Ascending aorta (tissue), 2 donors: ENCODE measurements around the gene MAPT. TPM values are rescaled to one million over a fixed set of nuclear protein-coding genes. Genes with fewer than 3 reads are reported as not detected.

ENCODE experiments used
- DNase-seq, 2 donors: peaks; one replicate each; pipeline ENCODE4 v3.0.0-alpha.2; 2019; ENCODE audit warnings: low spot score in 2 of 2
- H3K27ac ChIP-seq, 2 donors: fragments of 200-600 bp; sonication (generic); one replicate each; pipeline ENCODE4 v1.5.1; 2016 to 2017; ENCODE audit warnings: mild to moderate bottlenecking in 1 of 2
- H3K27me3 ChIP-seq: fragments of 200-600 bp; sonication (generic); one replicate; pipeline ENCODE4 v1.5.1; 2017
- H3K36me3 ChIP-seq, 2 donors: fragments of 200-600 bp; sonication (generic); one replicate each; pipeline ENCODE4 v1.5.1; 2016
- H3K4me1 ChIP-seq, 2 donors: fragments of 200-600 bp; sonication (generic); one replicate each; pipeline ENCODE4 v1.5.1; 2016 to 2017; ENCODE audit warnings: mild to moderate bottlenecking in 1 of 2
- H3K4me3 ChIP-seq, 2 donors: fragments of 200-600 bp; sonication (generic); one replicate each; pipeline ENCODE4 v1.5.1; 2016 to 2017; ENCODE audit warnings: mild to moderate bottlenecking in 1 of 2
- H3K9me3 ChIP-seq, 2 donors: fragments of 200-600 bp; sonication (generic); one replicate each; pipeline ENCODE4 v1.5.1; 2016
- CTCF ChIP-seq, 3 experiments: fragments of 200-600 bp in 2 of 3; fragments of 450-650 bp in 1 of 3; sonication (generic) in 2 of 3; IDR thresholded peaks; one replicate each; pipeline ENCODE4 v1.5.1; 2016 to 2019; ENCODE audit warnings: antibody characterized with exemption in 3 of 3, mild to moderate bottlenecking in 1 of 3, moderate library complexity in 1 of 3
- intact Hi-C: fragments of 100-400 bp; cut with DNase I; formaldehyde crosslinking; loops from one replicate; pipeline ENCODE4 v1.15.1; 2023
- total RNA-seq: library from RNA; depleted of rRNA; stranded (reverse); fragments of >200 nt; gene quantifications from one replicate; pipeline ENCODE4 v1.1.0, GENCODE V29; 2016

The MAPT gene
- total RNA-seq, 1 donor from 2014 or later: 0.32 TPM

DNA sequence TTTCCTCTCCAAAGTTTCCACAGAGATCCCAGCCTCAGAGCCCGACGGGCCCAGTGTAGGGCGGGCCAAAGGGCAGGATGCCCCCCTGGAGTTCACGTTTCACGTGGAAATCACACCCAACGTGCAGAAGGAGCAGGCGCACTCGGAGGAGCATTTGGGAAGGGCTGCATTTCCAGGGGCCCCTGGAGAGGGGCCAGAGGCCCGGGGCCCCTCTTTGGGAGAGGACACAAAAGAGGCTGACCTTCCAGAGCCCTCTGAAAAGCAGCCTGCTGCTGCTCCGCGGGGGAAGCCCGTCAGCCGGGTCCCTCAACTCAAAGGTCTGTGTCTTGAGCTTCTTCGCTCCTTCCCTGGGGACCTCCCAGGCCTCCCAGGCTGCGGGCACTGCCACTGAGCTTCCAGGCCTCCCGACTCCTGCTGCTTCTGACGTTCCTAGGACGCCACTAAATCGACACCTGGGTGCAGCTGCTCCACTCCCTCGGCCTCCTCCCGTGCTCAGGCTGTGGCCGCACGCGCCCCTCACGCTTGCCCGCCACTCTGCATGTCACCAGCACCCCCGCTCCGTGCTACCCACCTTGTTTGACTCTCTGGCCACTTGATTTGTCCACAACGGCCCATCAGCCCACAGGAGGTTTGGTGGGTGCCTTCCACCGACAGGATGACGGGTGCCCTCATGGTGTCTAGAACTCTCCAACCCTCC lies 89.4 kb downstream of the MAPT start:
- Histone ChIP-seq H3K4me1 (no peaks in the 10 kb centered on the region), H3K4me3 (no peak overlapping the region), H3K36me3 (no peaks in the 10 kb centered on the region), H3K27ac (no peak overlapping the region), H3K27me3 (no peaks in the 10 kb centered on the region), H3K9me3 (no peaks in the 10 kb centered on the region)
- intact Hi-C loops: no loop called here
- no peak for DNase-seq
- no peak for TF ChIP-seq CTCF (IDR thresholded peaks at IDR 0.05)

- Histone ChIP-seq H3K9me3 (no peaks in the 10 kb centered on the region), H3K27ac (no peak overlapping the region), H3K27me3 (no peaks in the 10 kb centered on the region), H3K4me3 (no peak overlapping the region), H3K36me3 (no peaks in the 10 kb centered on the region), H3K4me1 (no peaks in the 10 kb centered on the region)
- DNase-seq: no peak
- intact Hi-C loops: no loop called here
- TF ChIP-seq CTCF (IDR thresholded peaks at IDR 0.05): no peak
These were observed 90.0 kb downstream of the MAPT start for GRCh38 chr17:45984368-45984767.

DNA sequence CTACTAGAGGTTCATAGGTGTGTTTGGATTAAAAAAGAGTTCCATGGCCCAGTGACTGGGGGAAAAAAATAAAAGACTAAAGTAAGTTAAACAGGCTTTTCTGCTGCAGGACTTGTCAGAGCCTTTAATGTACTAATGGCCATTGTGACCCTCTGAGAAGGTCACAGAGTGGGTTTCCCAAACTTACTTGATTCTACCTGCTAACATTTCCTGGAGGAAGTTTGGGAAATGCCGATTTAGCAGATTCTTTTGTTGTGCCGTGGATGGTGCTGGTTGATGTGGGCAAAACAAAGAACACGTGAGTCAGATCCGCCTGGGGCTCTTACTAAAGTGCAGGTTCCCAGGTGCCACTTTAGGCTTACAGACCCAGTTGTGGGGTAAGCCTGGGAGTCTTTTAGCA lies 91.1 kb downstream of the MAPT start:
- no peaks in the 10 kb centered on the region for H3K4me1 ChIP-seq
- TF ChIP-seq CTCF (IDR thresholded peaks at IDR 0.05): no peak
- H3K9me3 ChIP-seq: no peaks in the 10 kb centered on the region
- no peak overlapping the region for H3K4me3 ChIP-seq
- H3K27me3 ChIP-seq: no peaks in the 10 kb centered on the region
- no peak overlapping the region for H3K27ac ChIP-seq
- intact Hi-C loops: no loop called here
- DNase-seq: no peak
- H3K36me3 ChIP-seq: no peaks in the 10 kb centered on the region

DNA sequence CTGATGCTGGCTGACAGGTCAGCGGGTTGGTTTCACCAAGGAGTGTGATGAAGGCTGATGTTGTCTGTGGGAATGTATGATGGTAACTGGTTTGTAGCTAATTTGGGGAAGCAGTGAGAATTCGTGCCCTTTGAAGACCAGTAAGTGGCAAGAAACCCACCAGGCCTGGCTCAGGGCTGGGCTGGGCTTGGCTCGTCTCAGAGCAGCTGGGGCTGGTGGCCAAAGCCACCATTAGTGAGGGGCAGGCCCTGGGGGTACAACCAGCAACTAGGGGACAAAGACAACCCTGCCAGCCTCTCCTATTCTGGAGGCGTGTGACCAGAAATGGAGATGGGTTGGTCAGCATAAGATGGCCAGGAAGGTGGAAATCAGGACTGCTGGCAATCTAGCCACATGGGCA lies 91.7 kb downstream of the MAPT start:
- no peaks in the 10 kb centered on the region for H3K27me3 ChIP-seq
- no peak for TF ChIP-seq CTCF (IDR thresholded peaks at IDR 0.05)
- H3K4me3 ChIP-seq: no peak overlapping the region
- no peaks in the 10 kb centered on the region for H3K36me3 ChIP-seq
- no peak overlapping the region for H3K27ac ChIP-seq
- intact Hi-C loops: no loop called here
- no peaks in the 10 kb centered on the region for H3K4me1 ChIP-seq
- no peaks in the 10 kb centered on the region for H3K9me3 ChIP-seq
- DNase-seq: no peak

DNA sequence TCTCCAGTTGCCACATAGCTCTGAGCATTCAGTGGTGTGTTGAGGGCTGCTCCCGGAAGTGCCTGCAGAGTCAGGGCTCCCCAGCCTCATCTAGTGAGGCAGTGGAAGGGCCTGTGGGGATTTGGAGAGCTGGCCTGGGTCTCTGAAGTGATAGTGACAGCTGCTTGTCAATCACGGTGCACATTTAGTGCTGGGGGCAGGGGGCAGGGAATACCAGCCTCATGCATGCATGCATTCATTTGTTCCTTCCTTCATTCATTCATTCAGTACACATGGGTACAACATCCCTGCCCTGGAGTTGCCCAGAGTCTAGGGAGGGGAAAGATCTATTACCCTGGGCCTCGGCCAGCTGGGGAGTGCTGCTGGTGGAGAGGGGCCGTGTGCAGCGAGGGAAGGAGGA lies 93.4 kb downstream of the MAPT start:
- H3K36me3 ChIP-seq: no peaks in the 10 kb centered on the region
- intact Hi-C loops: no loop called here
- H3K9me3 ChIP-seq: no peaks in the 10 kb centered on the region
- H3K4me1 ChIP-seq: no peaks in the 10 kb centered on the region
- no peak overlapping the region for H3K4me3 ChIP-seq
- no peak for DNase-seq
- no peak overlapping the region for H3K27ac ChIP-seq
- H3K27me3 ChIP-seq: no peaks in the 10 kb centered on the region
- no peak for TF ChIP-seq CTCF (IDR thresholded peaks at IDR 0.05)

DNA sequence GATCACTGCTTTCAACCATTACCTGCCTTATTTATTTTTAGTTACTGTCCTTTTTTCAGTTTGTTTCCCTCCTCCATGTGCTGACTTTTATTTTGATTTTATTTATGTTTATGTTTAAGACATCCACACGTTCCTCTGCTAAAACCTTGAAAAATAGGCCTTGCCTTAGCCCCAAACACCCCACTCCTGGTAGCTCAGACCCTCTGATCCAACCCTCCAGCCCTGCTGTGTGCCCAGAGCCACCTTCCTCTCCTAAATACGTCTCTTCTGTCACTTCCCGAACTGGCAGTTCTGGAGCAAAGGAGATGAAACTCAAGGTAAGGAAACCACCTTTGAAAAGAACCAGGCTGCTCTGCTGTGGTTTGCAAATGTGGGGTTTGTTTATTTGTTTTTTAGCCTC lies 95.4 kb downstream of the MAPT start:
- intact Hi-C loops: no loop called here
- Histone ChIP-seq H3K36me3 (no peaks in the 10 kb centered on the region), H3K27me3 (no peaks in the 10 kb centered on the region), H3K9me3 (no peaks in the 10 kb centered on the region), H3K27ac (no peak overlapping the region), H3K4me3 (no peak overlapping the region), H3K4me1 (no peaks in the 10 kb centered on the region)
- DNase-seq: no peak
- no peak for TF ChIP-seq CTCF (IDR thresholded peaks at IDR 0.05)
